Activated CD8-positive, alpha-beta memory T cell treated with anti-CD3 and anti-CD28 coated beads for 1 hour (primary cell): ENCODE results near the gene COA5.

ENCODE experiments used
- DNase-seq, 2 donors: peaks; one replicate each; pipeline ENCODE4 v3.0.0-alpha.2; 2020; ENCODE audit warnings: low read depth in 1 of 2; ENCODE audit errors: extremely low read depth in 1 of 2

COA5 gene

DNA sequence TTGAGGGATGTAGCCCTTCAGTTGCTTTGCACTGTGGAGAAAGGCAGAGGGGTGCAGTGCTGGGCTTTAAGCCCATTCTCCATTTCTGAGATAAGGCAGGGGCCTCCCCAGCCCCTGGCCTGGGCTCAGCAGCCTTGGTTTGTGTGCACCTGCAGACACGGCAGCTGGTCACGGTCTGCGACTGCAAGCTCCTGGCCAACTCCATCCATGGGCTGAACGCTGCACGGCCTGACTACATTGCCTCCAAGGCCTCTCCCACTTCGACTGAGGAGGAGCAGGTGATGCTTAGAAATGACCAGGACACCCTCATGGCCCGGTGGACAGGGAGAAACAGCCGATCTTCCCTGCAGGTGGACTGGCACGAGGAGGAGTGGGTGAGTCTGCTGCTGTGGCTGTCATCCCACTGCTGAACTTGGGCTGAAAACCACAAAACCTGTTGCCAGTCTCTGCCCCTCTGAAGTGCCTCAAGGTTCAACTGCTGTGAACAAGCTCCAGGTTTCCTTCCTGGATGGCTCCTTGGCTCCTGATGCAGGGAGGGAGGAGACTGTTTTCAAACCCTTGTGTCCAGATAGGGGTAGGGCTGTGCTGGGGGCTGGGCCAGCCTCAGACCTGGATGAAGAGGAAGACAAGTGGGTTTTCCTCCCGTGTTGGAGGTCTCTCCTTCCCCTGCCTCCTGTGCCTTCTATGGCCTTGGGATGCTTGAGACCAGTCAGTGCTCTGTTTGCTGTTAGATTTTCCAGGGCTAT lies 54.0 kb downstream of the COA5 start:
- no peak for DNase-seq

GRCh38 chr2:98552499-98553179 lies 55.7 kb downstream of the COA5 start:
- DNase-seq, result no peak

DNA sequence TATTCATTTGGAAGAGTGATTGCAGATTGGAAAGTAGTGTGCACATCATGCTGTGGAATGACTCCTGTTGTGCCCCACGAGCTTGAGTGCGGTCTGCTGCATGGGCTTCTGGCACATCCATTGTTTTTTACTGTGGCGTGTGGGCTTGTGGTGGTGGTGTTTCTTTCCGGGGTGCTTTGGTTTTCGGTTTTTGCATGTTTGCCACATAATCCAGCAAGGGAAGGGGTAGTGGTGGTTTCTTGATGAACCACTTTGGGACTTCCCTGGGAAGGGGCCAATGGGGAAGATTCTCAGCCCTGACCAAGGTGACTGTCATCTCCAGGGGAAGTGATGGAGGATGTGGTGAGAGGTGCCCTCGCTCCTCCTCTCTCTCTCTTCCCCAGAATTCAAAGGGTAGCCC lies 57.0 kb downstream of the COA5 start:
- no peak for DNase-seq

DNA sequence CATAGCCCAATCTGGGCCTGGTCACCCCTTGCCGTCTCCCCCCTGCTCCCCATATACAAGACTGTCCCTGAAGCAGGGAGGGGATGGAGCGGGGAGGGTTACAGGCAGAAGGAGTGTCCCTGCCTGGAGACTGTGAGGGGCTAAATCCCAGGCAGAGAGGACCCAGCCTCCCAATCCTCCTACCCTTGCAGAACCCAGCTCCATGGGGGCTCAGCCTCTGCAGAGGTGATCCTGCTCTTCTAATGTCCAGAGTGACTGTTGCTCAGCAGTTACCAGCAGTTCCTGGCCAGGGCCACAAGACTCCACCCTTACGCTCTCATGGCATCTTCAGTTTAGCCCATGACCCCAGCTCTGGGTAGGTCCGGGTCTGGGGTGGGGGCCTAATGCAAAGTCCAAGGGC lies 58.1 kb downstream of the COA5 start:
- no peak for DNase-seq
